Heart right ventricle (tissue), 16 donors: ENCODE data around the gene NOL9. TPM values are rescaled to one million over a fixed set of nuclear protein-coding genes. Genes with fewer than 3 reads are reported as not detected.
A peak's percentile ranks its signal among the peaks of the same experiment; 100 is the strongest.

Experiments used
- ATAC-seq, 8 donors: fragments of 200-7000 bp; cut with Tn5 transposase; one replicate each; pipeline ENCODE4 v1.9.1; 2020; ENCODE audit warnings: mild to moderate bottlenecking in 8 of 8, moderate library complexity in 8 of 8, moderate number of reproducible peaks in 1 of 8
- DNase-seq, 2 donors: peaks; one replicate each; pipeline ENCODE4 v3.0.0-alpha.2; 2020
- H3K27ac ChIP-seq, 10 donors: fragments of 200-600 bp; sonication (generic) in 2 of 10; one replicate each; pipeline versions ENCODE4 v1.5.0 to v1.8.0; 2020 to 2022; ENCODE audit warnings: mild to moderate bottlenecking in 3 of 10
- H3K27me3 ChIP-seq, 7 donors: fragments of 200-600 bp; one replicate each; pipeline ENCODE4 v1.8.0; 2021 to 2022; ENCODE audit warnings: mild to moderate bottlenecking in 2 of 7
- H3K36me3 ChIP-seq, 9 donors: fragments of 200-600 bp; sonication (generic) in 1 of 9; one replicate each; pipeline versions ENCODE4 v1.5.0 to v1.8.0; 2020 to 2022; ENCODE audit warnings: mild to moderate bottlenecking in 2 of 9
- H3K4me1 ChIP-seq, 9 donors: fragments of 200-600 bp; sonication (generic) in 1 of 9; one replicate each; pipeline versions ENCODE4 v1.5.0 to v1.8.0; 2020 to 2022; ENCODE audit warnings: mild to moderate bottlenecking in 4 of 9
- H3K4me3 ChIP-seq, 10 donors: fragments of 200-600 bp; sonication (generic) in 2 of 10; one replicate each; pipeline versions ENCODE4 v1.5.0 to v1.8.0; 2020 to 2022; ENCODE audit warnings: mild to moderate bottlenecking in 7 of 10, moderate library complexity in 2 of 10
- H3K9me3 ChIP-seq, 11 donors: fragments of 200-600 bp in 10 of 11; sonication (generic) in 2 of 11; one replicate each; pipeline versions ENCODE4 v1.5.0 to v1.8.0; 2013 to 2022; ENCODE audit warnings: mild to moderate bottlenecking in 2 of 11, control low read depth in 1 of 11, moderate library complexity in 1 of 11
- WGBS, 2 donors: extraction: QIAGEN DNeasy Blood & Tissue Kit; methylation state at CpG; one replicate each; pipeline ENCODE4 v1.1.7; 2013; ENCODE audit warnings: inconsistent platforms in 1 of 2; 5-methylcytosine and 5-hydroxymethylcytosine counted together
- intact Hi-C, 10 donors: fragments of 100-400 bp; cut with DNase I; formaldehyde crosslinking; loops; one replicate each; pipeline versions ENCODE4 v1.11.1 to v1.14.2; 2022
- polyA plus RNA-seq, 2 donors: library from polyadenylated mRNA; stranded (reverse); fragments of 200-250 nt; gene quantifications; one replicate each; pipeline ENCODE4 v1.2.3, GENCODE V29; 2013
- total RNA-seq, 10 donors: library from RNA; stranded (reverse); fragmentation: NEBNext Ultra II Directional in 3 of 10; extraction: Animal tissue kit (Norgen Biotek cat#: 25700) in 3 of 10; gene quantifications; one replicate each; pipeline versions ENCODE4 v1.2.1 to v1.2.4, GENCODE V29; 2021 to 2023
- TF ChIP-seq, protein P1 (sequence below), 9 donors: fragments of 200-600 bp; sonication (generic) in 2 of 9; IDR thresholded peaks; one replicate each; pipeline versions ENCODE4 v1.5.0 to v1.8.0; 2021 to 2022; ENCODE audit warnings: antibody characterized with exemption in 9 of 9, mild to moderate bottlenecking in 5 of 9, moderate library complexity in 1 of 9
- donor health status: Arrhythmogenic right ventricular cardiomyopathy.
- donor health status: ischemic (EF 13 %, LVEDD 7.1; RV severe dilation, severe dysfunction).
- donor health status: healthy with polysubstance abuse.
- donor health status: DM: no; HTN: yes; CAD: no.
- donor health status: DM: no; HTN: no; CAD: no.
- donor health status: ischemic (EF 25% LVEDD 6.9; RV normal size, moderate dysfunction).
- donor health status: ischemic (EF 25% LVEDD 5.7; RV mildly dilated, moderate dysfunction).
- donor health status: healthy.
- donor health status: DM: yes; HTN: yes; CAD: no.
- donor health status: Ischemic cardiomyopathy.
- donor health status: ischemic (EF 35%, LVEDD 5.7; RV mildly dilated, moderate dysfunction).
- donor health status: nonischemic (EF 11% LVEDD 7.7; RV severe dilation, severe dysfunction).
- donor health status: DM: yes; HTN: yes; CAD: no.
- donor health status: PGD.
- donor health status: ischemic (EF 29% LVEDD 5.4; RV normal size, mild dysfunction).
- donor health status: nonischemic (EF 23%, LVEDD 6.1; RV moderate dilation, normal function).

NOL9 gene
- total and polyA plus RNA-seq, 12 donors = 3.0 to 19.3 (median 15.1) TPM

DNA sequence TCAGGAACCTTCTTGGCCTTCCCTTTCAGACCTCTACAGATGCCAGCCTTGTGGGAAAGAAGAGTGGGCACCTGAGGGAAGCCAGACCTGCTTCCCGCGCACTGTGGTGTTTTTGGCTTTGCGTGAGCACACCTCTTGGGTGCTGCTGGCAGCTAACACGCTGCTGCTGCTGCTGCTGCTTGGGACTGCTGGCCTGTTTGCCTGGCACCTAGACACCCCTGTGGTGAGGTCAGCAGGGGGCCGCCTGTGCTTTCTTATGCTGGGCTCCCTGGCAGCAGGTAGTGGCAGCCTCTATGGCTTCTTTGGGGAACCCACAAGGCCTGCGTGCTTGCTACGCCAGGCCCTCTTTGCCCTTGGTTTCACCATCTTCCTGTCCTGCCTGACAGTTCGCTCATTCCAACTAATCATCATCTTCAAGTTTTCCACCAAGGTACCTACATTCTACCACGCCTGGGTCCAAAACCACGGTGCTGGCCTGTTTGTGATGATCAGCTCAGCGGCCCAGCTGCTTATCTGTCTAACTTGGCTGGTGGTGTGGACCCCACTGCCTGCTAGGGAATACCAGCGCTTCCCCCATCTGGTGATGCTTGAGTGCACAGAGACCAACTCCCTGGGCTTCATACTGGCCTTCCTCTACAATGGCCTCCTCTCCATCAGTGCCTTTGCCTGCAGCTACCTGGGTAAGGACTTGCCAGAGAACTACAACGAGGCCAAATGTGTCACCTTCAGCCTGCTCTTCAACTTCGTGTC is 24.5 kb upstream of the NOL9 start:
- Histone ChIP-seq H3K36me3 (peaks cover 0 to 14% (median 0%) of the 10 kb centered on the region in 9 donors), H3K4me3 (peak overlapping the region in 7 of 10 donors; percentile 86 to 98 (median 89)), H3K27me3 (no peaks in the 10 kb centered on the region), H3K27ac (peak overlapping the region; percentile 68 to 97 (median 94)), H3K4me1 (peaks cover 18 to 44% (median 40%) of the 10 kb centered on the region in 9 donors), H3K9me3 (no peaks in the 10 kb centered on the region)
- intact Hi-C loops = loop anchor here in 3 of 10 donors (1.0 to 2.0 kb wide), 2 partner anchors 24 kb away; partner anchors contain the start of genes NOL9 (in 3 of the 3) and TAS1R1 (in 1 of the 3)
- DNase-seq (no peak), ATAC-seq (no peak)
- TF ChIP-seq, protein P1, sequence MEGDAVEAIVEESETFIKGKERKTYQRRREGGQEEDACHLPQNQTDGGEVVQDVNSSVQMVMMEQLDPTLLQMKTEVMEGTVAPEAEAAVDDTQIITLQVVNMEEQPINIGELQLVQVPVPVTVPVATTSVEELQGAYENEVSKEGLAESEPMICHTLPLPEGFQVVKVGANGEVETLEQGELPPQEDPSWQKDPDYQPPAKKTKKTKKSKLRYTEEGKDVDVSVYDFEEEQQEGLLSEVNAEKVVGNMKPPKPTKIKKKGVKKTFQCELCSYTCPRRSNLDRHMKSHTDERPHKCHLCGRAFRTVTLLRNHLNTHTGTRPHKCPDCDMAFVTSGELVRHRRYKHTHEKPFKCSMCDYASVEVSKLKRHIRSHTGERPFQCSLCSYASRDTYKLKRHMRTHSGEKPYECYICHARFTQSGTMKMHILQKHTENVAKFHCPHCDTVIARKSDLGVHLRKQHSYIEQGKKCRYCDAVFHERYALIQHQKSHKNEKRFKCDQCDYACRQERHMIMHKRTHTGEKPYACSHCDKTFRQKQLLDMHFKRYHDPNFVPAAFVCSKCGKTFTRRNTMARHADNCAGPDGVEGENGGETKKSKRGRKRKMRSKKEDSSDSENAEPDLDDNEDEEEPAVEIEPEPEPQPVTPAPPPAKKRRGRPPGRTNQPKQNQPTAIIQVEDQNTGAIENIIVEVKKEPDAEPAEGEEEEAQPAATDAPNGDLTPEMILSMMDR (IDR thresholded peaks at IDR 0.05) = no peak
- WGBS, 2 donors = 87 to 92% methylated on average over 14 of the region's 14 CpGs

DNA sequence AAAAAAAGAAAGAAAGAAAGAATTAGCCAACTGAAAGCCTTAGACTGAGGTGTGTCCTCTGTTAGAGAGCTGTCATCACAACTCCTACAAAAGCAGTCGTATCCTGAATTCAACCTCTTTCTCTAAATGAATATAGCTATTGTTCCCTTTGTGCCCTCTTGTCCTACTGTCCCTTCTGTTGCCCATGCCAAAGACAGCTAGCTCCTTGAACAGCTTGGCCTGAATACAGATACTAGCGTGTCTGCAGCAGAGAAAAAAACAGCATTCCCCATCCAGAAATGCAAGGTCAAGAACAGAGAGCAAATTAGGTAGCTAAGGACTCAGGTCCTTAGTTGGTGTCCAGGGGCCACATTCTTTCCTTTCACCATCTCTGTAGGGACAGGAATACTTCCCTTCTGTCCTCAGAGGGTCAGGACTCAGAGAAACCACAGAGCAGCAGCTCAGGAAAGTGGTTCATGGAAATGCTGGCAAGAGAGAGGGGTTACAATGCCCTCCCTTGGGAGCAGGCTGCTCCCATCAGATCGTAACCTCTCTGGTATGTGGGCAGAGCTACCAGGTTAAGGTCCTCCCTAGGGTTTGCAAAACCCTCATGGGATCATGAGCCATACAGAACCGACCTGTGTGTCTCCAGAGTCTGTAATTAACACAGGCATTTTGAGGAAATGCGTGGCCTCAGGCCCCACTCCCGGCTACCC is 23.7 kb upstream of the NOL9 start:
- no peak for DNase-seq
- H3K4me3 ChIP-seq = no peak overlapping the region
- H3K27ac ChIP-seq = peak overlapping the region in 7 of 10 donors; percentile 25 to 95 (median 93)
- intact Hi-C loops = loop anchor here in 1 of 10 donors (2.0 kb wide), 1 partner anchor 23 kb away; the partner anchor contains the start of genes NOL9 and TAS1R1
- 67 to 70% methylated on average over 6 of the region's 6 CpGs for WGBS, 2 donors
- ATAC-seq = no peak
- H3K27me3 ChIP-seq = no peaks in the 10 kb centered on the region
- H3K4me1 ChIP-seq = peaks cover 18 to 43% (median 40%) of the 10 kb centered on the region in 9 donors
- peaks cover 0 to 11% (median 0%) of the 10 kb centered on the region in 9 donors for H3K36me3 ChIP-seq
- no peaks in the 10 kb centered on the region for H3K9me3 ChIP-seq
- TF ChIP-seq, protein P1 (IDR thresholded peaks at IDR 0.05) = no peak

DNA sequence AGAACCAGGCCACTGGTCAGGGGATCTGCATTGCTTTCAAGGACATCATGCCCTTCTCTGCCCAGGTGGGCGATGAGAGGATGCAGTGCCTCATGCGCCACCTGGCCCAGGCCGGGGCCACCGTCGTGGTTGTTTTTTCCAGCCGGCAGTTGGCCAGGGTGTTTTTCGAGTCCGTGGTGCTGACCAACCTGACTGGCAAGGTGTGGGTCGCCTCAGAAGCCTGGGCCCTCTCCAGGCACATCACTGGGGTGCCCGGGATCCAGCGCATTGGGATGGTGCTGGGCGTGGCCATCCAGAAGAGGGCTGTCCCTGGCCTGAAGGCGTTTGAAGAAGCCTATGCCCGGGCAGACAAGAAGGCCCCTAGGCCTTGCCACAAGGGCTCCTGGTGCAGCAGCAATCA is 20.5 kb upstream of the NOL9 start:
- H3K27me3 ChIP-seq = no peaks in the 10 kb centered on the region
- ATAC-seq (no peak), DNase-seq (no peak)
- no peaks in the 10 kb centered on the region for H3K36me3 ChIP-seq
- peaks cover 0 to 8% (median 0%) of the 10 kb centered on the region in 11 donors for H3K9me3 ChIP-seq
- TF ChIP-seq, protein P1 (IDR thresholded peaks at IDR 0.05) = no peak
- intact Hi-C loops = loop anchor here in 1 of 10 donors (5.0 kb wide), 1 partner anchor 52 kb away; no protein-coding TSS in a partner anchor
- 84 to 87% methylated on average over 14 of the region's 14 CpGs for WGBS, 2 donors
- H3K4me1 ChIP-seq = peaks cover 6 to 20% (median 14%) of the 10 kb centered on the region in 9 donors
- H3K27ac ChIP-seq = no peak overlapping the region
- no peak overlapping the region for H3K4me3 ChIP-seq

DNA sequence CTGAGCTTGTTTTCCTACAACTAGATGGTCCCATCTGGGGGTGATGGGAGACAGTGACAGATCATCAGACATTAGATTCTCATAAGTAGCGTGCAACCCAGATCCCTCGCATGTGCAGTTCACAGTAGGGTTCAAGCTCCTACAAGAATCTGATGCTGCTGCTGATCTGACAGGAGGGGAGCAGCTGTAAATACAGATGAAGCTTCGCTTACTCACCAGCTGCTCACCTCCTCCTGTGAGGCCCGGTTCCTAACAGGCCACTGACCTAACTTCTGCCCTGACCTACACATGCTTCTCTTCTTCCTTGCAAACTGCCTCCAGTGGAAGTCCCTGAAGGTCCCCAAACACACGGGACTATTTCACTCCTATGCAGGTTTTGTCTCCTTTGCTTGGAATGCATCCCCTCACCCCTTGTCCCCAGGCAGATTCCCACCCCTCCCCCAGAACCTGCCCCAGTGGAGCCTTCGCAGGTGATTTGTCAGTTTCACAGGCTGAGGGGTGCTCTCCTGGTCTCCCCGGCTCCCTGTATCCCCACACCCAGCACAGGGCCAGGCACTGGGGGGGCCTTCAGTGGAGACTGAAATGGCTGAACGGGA is 19.8 kb upstream of the NOL9 start:
- intact Hi-C loops = loop anchor here in 1 of 10 donors (5.0 kb wide), 1 partner anchor 53 kb away; no protein-coding TSS in a partner anchor
- WGBS, 2 donors = 78 to 84% methylated on average over 8 of the region's 8 CpGs
- Histone ChIP-seq H3K9me3 (peaks cover 0 to 8% (median 0%) of the 10 kb centered on the region in 11 donors), H3K4me3 (no peak overlapping the region), H3K4me1 (peaks cover 2 to 16% (median 9%) of the 10 kb centered on the region in 9 donors), H3K27me3 (no peaks in the 10 kb centered on the region), H3K27ac (no peak overlapping the region), H3K36me3 (no peaks in the 10 kb centered on the region)
- ATAC-seq (no peak), DNase-seq (no peak)
- TF ChIP-seq, protein P1 (IDR thresholded peaks at IDR 0.05) = no peak
